Parathyroid adenoma (tissue), 2 donors: Measurements from ENCODE around the gene GCC1.
"Not testable (repeated sequence)": the region's sequence is repeated elsewhere in the genome, so short reads cannot be mapped to it uniquely, and the experiment has no call there.

Source experiments
- H2AFZ ChIP-seq: fragments of 300-600 bp; sonication (generic); one replicate; pipeline ENCODE4 v1.7.0; 2017; ENCODE audit warnings: antibody characterized with exemption, mild to moderate bottlenecking
- H3K27ac ChIP-seq: fragments of 300-600 bp; sonication (generic); one replicate; pipeline ENCODE4 v1.7.0; 2017
- H3K27me3 ChIP-seq: fragments of 300-600 bp; sonication (generic); one replicate; pipeline ENCODE4 v1.7.0; 2017; ENCODE audit warnings: low read length; ENCODE audit not compliant: control insufficient read depth, insufficient read depth
- H3K36me3 ChIP-seq: fragments of 300-600 bp; sonication (generic); one replicate; pipeline ENCODE4 v1.7.0; 2017; ENCODE audit warnings: low read length; ENCODE audit not compliant: control insufficient read depth, insufficient read depth
- H3K4me1 ChIP-seq: fragments of 300-600 bp; sonication (generic); one replicate; pipeline ENCODE4 v1.7.0; 2017; ENCODE audit warnings: control low read depth
- H3K4me2 ChIP-seq: fragments of 300-600 bp; sonication (generic); one replicate; pipeline ENCODE4 v1.7.0; 2017; ENCODE audit warnings: low read length
- H3K4me3 ChIP-seq: fragments of 300-600 bp; sonication (generic); one replicate; pipeline ENCODE4 v1.7.0; 2017; ENCODE audit warnings: low read depth, low read length
- H3K79me2 ChIP-seq: fragments of 300-600 bp; sonication (generic); one replicate; pipeline ENCODE4 v1.7.0; 2017; ENCODE audit warnings: control low read depth
- H3K9ac ChIP-seq: fragments of 300-600 bp; sonication (generic); one replicate; pipeline ENCODE4 v1.7.0; 2017; ENCODE audit warnings: mild to moderate bottlenecking
- H3K9me3 ChIP-seq: fragments of 300-600 bp; sonication (generic); one replicate; pipeline ENCODE4 v1.7.0; 2017; ENCODE audit warnings: low read length; ENCODE audit not compliant: control insufficient read depth
- TF ChIP-seq, protein P1 (sequence below): fragments of 300-600 bp; sonication (generic); IDR thresholded peaks from one replicate; pipeline ENCODE4 v1.7.0; 2017; ENCODE audit warnings: antibody characterized with exemption, mild to moderate bottlenecking
- donor health status: primary hyperparathyroidism.

Gene GCC1

GRCh38 chr7:127551941-127552340, 33.5 kb downstream of the GCC1 start:
- Histone ChIP-seq H3K4me3 (no peak overlapping the region), H3K79me2 (no peaks in the 10 kb centered on the region), H3K27me3 (no peaks in the 10 kb centered on the region), H3K36me3 (no peaks in the 10 kb centered on the region), H3K27ac (no peak overlapping the region), H3K9ac (no peak overlapping the region), H2AFZ (no peak overlapping the region), H3K4me2 (no peak overlapping the region), H3K4me1 (no peaks in the 10 kb centered on the region), H3K9me3 (no peaks in the 10 kb centered on the region)
- TF ChIP-seq, protein P1, sequence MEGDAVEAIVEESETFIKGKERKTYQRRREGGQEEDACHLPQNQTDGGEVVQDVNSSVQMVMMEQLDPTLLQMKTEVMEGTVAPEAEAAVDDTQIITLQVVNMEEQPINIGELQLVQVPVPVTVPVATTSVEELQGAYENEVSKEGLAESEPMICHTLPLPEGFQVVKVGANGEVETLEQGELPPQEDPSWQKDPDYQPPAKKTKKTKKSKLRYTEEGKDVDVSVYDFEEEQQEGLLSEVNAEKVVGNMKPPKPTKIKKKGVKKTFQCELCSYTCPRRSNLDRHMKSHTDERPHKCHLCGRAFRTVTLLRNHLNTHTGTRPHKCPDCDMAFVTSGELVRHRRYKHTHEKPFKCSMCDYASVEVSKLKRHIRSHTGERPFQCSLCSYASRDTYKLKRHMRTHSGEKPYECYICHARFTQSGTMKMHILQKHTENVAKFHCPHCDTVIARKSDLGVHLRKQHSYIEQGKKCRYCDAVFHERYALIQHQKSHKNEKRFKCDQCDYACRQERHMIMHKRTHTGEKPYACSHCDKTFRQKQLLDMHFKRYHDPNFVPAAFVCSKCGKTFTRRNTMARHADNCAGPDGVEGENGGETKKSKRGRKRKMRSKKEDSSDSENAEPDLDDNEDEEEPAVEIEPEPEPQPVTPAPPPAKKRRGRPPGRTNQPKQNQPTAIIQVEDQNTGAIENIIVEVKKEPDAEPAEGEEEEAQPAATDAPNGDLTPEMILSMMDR = no peak

DNA sequence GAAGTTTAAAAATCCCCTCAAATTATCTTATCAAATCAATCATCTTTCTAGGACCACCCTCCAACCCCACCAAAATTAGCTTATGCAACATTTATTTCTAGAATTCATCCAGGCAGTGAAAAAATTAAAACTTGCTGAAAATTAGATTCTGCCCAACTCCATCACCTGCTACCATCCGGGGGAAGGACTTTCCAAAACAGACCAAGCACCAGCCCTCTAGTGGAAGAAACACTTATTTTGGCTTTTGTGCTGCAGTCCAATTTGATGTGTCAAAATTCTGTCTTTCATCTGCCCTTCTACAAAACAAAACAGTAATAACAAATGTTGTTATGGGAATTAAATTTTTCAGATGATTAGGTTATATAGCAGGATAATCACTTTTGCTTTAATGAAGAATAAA, 35.1 kb downstream of the GCC1 start:
- H3K27ac ChIP-seq = no peak overlapping the region
- H3K9me3 ChIP-seq = no peaks in the 10 kb centered on the region
- no peaks in the 10 kb centered on the region for H3K4me1 ChIP-seq
- H3K79me2 ChIP-seq = no peaks in the 10 kb centered on the region
- H3K4me3 ChIP-seq = no peak overlapping the region
- H3K4me2 ChIP-seq = no peak overlapping the region
- no peaks in the 10 kb centered on the region for H3K27me3 ChIP-seq
- H2AFZ ChIP-seq = no peak overlapping the region
- no peaks in the 10 kb centered on the region for H3K36me3 ChIP-seq
- TF ChIP-seq, protein P1 = no peak
- H3K9ac ChIP-seq = no peak overlapping the region

- Histone ChIP-seq H3K4me3 (no peak overlapping the region), H2AFZ (no peak overlapping the region), H3K27me3 (no peaks in the 10 kb centered on the region), H3K9me3 (no peaks in the 10 kb centered on the region), H3K36me3 (no peaks in the 10 kb centered on the region), H3K27ac (no peak overlapping the region), H3K4me1 (no peaks in the 10 kb centered on the region), H3K79me2 (no peaks in the 10 kb centered on the region), H3K4me2 (no peak overlapping the region), H3K9ac (no peak overlapping the region)
- TF ChIP-seq, protein P1 = no peak
Measured at GRCh38 chr7:127546313-127546712, 39.1 kb downstream of the GCC1 start.

DNA sequence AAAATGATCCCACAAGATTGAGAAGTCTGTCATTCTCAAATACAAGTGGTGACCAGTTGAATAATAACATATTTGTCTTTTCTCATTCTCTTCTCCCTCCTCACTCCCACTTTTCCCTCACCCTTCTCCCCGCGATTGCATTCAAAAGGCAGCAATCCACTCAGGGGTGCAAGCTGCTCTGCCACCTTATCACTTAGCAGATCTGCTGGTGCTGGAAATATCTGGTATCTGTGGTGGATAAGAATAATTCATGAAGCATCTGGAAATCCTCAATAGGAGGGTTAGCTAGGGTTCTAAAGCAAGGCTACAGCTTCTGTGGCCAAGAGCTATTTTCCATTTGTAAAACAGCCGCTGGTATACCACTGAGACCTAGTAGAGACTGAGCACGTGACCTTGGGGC, 43.8 kb downstream of the GCC1 start:
- Histone ChIP-seq H3K79me2 (no peaks in the 10 kb centered on the region), H2AFZ (no peak overlapping the region), H3K27ac (no peak overlapping the region), H3K9ac (no peak overlapping the region), H3K36me3 (no peaks in the 10 kb centered on the region), H3K4me1 (no peaks in the 10 kb centered on the region), H3K27me3 (no peaks in the 10 kb centered on the region), H3K4me2 (no peak overlapping the region), H3K4me3 (no peak overlapping the region), H3K9me3 (no peaks in the 10 kb centered on the region)
- TF ChIP-seq, protein P1 = no peak

DNA sequence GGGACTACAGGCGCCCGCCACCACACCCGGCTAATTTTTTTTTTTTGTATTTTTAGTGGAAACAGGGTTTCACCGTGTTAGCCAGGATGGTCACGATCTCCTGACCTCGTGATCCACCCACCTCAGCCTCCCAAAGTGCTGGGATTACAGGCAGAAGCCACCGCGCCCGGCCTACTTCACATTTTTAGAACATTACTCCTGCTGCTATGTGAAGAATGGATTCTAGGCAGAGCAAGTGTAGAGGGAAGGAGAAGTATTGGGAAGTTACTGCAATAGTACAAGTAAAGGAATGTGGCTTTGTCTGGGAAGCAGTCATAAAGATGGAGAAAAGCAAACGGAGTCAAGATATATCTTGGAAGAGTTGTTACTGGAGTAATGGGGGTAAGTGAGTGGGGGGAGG, 44.9 kb downstream of the GCC1 start:
- H3K9ac ChIP-seq, H3K36me3 ChIP-seq, H3K9me3 ChIP-seq, H3K4me1 ChIP-seq, H3K4me3 ChIP-seq, H3K27me3 ChIP-seq, H3K79me2 ChIP-seq, H3K4me2 ChIP-seq, H2AFZ ChIP-seq, H3K27ac ChIP-seq: not testable (repeated sequence)
